ENCODE data around the gene ACBD6.

The ACBD6 gene

DNA sequence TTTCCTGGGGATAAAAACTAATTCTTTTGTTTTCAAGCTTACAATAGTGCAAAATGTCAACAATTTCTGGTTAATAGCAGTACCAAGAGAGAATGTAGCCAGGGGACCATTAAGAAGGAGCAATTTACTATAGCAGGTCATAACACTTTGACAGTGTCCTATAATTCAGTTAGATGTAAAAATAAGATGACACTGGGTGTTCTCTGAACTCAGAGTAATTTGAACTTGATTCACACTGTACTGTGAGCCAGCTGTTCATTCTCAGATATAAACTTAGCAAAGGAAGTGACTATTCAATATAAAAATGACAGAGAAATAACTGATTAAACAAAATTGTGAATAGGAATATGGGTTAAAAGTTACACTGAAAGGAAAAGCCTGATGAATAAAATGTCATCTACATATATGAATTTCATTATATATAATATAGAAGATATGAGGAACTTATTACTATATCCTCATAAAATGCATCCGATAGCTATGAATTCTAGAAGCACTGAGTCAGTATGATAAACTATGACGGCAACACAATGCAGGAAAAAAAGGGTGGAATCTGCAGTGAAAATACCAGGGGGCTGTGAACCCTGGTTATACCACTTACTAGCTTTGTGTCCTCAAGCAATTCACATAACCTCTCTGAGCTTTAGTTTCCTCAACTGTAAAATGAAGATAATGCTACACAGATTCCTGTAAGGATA is 135.9 kb downstream of the ACBD6 start:
- no peak for DNase-seq

DNA sequence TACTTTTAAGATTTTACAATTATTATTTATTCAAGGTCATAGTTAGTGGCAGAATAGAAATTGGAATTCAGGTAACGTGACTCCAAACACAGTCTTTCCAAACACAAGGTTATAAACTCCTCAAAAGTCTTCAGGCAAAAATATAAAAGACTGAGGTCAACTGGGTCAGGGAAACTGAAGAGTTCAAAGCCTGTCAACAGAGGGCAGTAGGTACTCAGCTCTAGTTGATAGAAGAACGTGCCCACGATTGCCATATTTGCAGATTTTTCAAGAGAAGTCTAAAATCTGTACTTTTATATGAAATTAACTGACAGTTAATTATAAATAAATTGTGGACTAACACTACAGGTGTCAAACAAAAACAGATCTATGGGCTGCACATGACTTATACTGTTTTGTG is 137.3 kb downstream of the ACBD6 start:
- DNase-seq: no peak

DNA sequence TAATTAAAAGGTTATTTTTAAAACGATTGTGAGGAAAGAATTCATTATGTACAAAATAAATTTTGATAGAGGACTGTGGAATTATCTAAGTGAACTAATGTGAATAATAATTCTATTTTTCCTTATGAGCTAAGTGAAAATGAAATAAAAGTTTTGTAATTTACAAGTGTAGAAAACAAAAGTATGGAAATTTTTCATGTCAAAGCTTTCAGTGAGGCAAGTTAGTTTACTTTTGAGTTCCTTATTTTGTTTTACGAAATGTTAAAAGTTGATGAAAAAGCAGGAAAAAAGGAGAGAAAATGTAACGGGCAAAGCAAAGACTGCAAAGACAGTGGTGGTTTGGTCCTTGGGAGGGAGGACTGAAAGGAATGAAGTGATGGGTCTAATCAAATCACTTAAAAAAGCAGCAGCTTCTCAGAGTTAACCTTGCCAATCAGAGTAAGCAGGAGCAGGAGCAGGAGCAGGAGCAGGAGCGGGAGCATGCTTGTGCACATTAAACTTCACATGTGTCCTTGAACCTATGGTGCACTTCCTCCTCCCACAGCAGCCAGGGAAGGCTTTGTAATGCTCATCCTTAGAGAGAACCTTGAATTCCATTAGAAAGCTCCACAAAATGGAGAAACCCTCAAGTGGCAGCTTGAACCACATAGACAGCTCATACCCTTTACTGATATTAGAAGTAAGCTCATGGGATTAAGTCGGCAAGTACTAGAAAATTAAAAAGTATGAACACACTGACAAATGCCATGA is 139.0 kb downstream of the ACBD6 start:
- DNase-seq: no peak

DNA sequence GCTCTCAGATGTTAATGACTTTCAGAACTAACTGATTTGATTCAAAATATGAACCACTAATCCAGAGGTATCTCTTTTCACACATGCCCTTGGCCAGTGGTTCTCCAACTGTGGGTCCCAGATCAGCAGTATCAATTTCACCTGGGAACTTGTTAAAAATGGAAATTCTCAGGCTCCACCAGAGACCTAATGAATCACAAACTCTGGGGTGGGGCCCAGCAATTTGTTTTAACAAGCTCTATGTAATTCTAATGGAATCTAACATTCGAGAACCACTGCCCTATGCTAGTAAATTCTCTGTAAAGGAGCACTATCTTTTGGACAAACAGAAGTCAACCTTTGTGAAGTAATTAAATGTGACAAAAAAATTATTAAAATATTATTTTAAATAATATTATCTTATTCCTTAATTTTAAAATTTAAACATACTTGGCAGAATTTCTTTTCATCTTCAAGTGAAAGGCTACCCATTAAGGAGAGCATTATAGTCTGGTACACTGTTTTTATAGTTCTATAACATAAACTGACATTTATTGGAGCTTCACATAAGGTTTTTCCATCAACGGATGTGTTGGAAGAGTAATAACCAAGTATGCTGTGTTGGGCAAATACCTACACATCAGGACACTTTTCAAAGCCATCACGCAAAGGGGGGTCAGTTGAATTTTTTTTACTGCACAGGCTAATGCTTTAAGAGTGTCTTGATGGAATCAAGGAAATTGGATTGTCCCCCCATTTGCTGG is 141.9 kb downstream of the ACBD6 start:
- DNase-seq: no peak

DNA sequence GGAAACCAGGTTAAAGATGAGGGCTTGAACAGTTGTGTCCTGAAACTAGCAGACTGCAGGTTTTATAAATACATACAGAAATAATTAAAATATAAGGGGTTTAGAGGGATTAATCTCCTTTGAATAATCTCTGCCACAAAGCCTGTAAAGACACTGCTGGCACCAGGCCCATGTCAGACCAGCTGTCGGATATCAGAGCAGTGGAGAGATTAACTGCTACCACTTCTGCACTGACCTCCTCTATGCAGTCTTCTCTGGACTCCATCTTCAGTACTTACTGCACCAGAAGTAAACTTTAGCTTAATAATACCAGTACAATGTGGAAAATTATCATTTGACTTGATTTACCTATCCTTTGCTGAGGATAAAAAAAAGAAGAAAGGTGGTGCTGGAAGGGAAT is 143.7 kb downstream of the ACBD6 start:
- DNase-seq: no peak

DNA sequence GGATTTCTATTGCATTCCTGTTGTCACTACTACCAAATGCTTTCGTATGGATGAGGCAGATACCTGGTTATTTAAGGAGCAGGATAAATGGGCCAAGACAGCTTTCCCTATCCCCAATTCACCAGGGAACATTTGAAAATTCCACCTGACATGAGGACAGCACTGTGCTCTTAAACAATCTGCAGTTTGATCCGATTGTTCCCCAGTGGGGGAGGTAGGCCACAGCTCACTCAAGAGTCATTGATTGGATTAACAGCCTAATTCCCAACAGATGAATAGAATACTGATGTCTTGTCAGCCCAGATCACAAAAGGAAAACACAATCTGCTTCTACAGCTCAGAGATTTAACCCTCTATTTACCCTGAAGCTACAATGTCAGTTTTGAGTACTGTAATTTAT is 148.4 kb downstream of the ACBD6 start:
- no peak for DNase-seq

DNA sequence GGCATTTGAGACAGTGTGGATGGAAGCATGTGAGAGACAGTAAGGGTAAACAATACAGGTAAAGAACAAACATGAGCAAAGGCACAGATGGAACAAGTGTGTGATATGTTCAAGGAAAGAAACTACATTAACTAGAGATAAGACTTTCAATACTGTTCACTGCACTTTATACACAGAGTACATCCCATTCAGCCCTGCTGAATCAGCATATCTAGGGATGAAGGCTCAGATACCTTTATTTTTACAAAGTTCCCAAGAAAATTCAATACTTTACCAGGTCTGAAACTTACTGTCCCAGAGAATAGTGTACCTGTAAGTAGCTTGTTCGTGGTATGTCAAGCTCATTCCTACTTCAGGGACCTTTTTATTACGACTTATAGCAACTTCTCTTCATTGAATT is 149.8 kb downstream of the ACBD6 start:
- DNase-seq: no peak

DNA sequence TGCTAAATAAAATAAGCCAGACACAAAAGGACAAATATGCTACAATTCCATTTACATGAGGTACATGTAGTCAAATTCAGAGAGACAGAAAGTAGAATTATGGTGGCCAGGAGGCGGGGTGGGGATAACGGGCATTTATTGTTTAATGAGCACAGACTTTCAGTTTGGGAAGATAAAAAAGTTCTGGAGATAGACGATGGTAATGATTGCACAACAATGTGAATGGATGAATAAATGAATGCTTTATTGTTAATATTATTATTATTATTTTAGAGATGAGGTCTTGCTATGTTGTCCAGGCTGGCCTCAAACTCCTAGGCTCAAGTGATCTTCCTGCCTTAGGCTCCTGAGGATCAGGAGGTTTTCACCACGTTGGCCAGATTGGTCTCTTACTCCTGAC is 150.4 kb downstream of the ACBD6 start:
- no peak for DNase-seq

DNA sequence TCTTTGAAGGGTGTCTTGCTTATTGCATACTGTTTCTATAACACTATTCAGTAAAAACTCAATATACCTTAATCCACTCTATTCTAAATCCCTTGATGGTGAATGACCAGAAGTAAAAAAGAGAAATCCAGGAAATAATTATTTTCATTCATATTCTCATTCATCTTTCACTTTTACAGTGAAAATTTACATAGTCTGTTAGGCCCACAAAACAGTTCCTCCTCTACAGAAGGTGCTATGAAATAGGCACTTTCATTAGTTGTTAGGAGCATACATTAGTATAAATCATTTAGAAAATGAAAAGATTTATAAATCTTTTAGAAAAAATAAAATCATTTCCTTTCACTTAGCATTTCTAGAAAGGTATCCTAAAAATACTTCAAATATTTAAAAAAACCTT is 157.2 kb downstream of the ACBD6 start:
- no peak for DNase-seq

DNA sequence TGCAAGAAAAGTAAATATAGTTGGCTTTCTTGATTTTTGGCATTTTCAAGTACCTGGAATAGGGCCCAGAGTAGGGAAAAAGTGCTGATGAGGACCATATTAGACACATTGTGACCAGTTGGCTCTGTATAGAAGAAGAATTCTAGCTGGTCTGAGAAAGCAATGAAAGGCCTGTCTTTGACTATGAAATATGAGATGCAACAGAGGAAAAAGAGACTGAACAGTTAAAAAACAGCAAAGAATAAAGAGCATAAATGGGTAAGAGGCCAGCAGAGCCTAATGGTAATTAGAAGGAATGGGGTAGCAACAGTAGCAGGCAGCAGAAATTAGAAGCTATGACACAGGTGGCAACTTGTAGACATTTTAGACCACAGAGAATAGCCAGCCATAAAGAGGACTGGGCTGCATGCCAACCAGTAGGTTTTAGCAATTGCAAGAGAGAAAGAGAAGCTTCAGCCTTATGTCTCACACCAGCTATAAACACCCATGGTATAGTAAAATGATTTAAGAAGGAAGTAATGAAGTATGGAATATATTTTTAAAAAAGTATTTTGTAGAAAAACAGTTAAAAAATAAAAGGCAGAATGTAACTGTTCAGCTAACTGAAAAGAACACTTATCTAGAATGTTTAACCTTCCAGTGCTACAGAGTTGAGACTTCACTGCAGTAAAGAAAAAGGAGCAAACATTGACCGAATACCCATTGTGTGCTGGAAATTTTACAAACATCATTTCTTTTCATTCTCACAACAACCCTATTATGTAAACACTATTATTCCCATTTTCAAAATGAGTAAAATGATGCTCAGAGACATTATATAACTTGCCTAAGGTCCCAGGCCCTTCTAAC is 158.2 kb downstream of the ACBD6 start:
- no peak for DNase-seq

DNA sequence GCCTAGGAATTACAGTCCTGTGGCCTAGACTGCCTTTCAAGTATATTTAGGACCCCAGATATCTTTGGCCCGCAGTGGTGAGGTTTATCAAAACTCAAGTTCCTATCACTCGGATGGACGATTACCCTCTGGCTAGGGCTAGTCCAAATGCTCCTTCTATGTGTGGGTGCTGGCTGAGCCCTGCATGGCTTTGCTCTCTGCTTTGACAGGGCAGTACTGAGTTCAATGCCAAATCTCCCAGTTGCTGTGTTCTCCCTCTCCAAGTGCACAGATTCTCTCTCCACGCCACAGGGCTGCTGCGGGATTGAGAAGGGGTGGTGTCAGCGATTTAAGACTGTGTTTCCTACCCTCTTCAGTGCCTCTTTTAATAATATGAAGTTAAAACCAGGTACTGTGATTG is 175.3 kb downstream of the ACBD6 start:
- no peak for DNase-seq

DNA sequence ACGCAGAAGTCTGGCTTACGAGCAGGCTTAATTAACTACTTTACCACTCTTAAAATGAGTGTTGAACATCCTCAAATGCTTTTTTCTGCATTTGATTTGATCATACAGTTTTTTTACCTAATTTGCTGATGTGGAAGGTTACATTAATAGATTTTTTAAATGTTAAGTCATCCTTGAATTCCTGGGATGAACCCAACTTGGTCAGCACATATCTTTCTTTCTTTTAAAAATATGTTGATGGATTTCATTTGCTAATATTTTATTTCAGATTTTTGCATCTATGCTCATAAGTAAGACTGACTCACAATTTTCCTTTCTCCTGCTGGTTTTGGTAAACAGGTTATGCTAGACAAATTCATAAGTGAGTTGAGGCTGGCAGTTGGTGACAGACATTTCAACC is 189.5 kb downstream of the ACBD6 start:
- DNase-seq: no peak

DNA sequence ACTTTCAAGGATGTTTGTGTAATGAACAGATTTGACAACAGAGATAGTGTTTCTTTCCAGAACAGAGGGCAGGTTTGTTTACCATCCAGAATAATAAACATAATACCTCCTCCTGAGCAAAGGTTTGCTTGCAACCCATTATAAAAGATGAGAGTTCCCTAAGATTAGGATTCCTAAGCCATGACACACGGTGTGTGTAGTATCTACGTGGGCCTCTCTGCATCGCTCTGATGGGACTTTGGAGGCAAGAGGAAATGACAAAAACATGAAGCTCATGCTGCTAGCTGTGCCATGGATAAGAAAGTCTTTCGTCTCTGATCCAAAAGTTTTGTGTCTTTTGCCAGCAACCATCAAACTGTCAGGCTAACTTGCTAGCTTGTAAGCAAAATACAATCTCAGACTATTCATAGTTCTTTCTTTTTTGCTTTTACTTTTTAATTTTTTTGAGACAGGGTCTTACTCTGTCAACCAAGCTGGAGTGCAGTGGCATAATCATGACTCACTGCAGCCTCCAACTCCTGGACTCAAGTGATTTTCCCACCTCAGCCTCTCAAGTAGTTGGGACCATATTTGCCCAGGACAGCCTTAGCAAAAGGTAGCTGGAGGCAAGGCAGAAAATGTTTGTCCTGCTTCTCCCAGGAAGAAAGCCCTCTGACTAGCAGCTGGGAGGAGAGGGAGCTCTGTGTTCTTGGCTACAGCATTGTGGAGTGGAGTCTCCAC is 191.2 kb downstream of the ACBD6 start:
- no peak for DNase-seq

DNA sequence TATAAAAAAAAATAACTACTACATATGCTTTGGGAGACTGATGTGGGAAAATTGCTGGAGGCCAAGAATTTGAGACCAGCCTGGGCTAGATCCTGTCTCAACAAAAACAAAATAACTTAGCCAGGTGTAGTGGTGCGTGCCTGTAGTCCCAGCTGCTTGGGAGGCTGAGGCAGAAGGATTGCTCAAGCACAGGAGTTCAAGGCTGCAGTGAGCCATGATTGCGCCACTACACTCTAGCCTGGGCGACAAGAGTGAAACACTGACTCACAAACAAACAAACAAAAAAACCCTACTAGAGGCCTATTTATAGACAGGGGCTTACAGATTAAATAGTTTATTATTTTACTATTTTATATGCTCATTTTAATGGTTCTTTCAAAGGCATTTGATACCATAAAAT is 192.3 kb downstream of the ACBD6 start:
- DNase-seq: no peak

DNA sequence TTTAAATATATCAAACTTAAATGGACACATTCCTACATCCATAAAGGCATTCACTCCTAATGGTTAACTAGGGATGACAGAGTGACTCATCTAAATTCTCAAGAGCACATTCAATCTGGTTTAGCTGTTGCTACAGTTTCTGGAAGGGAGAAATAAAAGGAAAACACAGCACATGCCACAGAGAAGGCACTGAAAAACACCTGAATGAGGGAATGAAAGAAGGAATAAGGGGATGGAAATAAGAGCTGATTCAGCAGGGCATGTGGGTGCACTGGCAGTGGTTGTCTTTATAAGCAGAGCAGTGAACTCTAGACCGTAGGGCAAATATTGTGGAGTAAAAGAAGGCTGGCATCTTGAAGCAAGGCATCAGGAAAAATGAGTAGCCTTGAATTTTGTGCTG is 193.0 kb downstream of the ACBD6 start:
- DNase-seq: no peak

DNA sequence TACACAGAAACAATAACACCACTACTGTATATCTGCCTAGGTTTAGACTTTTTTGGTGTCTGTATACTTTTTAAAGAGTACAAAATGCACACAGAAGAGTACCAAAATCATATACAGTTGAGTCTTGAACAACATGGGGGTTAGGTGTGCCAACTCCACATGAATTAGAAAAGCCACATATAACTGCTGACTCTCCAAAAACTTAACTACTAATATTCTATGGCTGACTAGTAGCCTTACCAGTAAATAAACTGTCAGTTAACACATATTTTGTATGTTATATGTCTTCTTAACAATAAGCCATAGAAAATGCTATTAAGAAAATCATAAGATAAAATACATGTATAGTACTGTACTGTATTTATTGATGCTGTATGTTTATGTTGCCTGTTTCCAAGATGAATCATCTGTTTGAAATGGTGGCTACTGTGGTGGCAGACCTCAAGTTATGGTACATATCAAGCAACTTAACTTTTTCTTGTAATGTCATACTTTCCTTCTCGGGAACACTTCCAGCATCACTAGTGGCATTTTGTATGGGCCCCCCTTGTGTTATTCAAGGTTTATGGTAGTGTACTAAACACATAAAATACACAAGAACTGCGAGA is 201.1 kb downstream of the ACBD6 start:
- DNase-seq: peak in 1 of 5 experiments; percentile 35

DNA sequence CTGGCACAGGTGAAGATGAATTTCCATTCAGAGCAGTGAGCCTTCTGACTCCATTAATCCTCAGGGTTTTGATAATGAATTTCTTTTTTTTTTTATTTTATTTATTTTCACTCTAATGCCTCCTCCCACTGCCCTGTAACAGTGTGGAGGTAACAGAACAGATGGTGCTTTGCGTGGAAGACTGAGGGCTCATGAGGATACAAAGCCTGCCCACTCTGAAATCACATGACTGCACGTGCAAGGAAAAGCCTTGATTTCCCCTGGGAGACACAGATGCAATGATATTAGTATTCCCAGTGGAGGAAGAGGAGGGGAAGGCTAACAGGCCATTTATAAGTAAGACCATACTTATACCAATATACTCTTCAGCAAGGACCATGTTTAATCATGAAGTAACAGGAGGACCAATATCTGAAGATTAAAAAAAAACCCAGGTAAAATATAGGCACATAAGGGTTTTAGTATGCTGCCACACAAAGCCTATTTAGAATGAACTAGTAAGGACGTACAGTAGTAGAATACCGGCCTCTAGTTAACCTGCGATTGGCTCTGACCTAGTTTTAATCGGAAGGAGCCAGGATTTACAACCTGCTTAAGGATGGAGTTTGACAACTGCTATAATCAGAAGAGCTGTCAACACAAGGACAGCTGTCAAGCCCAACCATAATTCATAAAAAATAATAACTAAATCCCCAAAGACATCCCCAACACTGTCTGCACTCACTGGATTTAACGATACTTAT is 202.7 kb downstream of the ACBD6 start:
- DNase-seq: no peak

DNA sequence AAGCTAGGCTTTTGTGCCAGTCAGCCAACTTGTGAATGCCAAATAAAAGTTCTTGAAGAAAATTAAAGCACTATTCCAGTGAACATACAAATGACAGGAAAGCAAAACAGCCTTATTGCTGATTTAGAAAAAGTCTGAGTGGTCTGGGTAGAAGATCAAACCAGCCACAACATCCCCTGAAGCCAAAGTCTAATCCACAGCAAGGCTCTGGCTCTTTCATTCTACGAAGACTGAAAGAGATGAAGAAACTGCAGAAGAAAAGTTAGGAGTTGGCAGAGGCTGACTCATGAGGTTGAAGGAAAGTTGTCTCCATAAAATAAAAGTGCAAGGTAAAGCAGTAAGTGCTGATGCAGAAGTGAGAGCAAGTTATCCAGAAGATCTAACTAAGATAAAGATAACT is 206.4 kb downstream of the ACBD6 start:
- DNase-seq: no peak

DNA sequence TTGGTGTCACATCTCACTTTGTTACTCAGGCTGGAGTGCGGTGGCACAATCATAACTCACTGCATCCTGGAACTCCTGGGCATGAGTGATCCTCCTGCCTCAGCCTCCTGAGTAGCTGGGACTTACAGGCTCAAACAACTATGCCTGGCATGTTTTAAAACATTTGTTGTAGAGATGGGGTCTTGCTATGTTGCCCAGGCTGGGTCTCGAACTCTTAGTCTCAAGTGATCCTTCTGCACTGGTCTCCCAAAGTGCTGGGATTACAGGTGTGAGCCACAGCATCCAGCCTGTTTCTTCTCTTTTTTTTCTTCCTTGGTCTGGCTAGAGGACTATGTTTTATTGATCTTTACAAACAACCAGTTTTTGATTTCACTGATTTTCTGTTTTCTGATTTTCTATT is 207.7 kb downstream of the ACBD6 start:
- no peak for DNase-seq

DNA sequence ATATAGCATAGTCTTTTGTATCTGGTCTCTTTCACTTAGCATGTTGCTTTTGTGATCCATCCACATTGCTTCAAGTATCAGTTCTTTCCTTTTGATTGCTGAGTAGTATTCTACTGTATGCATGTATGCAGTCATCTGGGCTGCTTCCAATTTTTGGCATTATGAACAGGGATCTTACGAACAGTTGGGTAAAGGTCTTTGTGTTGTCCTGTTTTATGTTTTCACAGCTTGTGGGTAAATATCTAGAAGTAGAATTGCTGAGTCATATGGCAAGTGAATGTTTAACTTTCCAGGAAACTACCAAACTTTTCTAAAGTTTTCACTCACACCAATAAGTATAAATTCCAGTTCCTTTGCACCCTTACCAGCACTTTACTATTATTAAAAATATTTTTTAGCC is 211.4 kb downstream of the ACBD6 start:
- DNase-seq: peak in 1 of 5 experiments; percentile 32

Measured in T-helper 2 cell (primary cell).